SK-N-SH (cell line): ENCODE results near the gene GRPEL2. TPM values are rescaled to one million over a fixed set of nuclear protein-coding genes. Genes with fewer than 3 reads are reported as not detected.

ENCODE experiments used
- CTCF ChIA-PET: fragments of 300-600, 350-600 bp; formaldehyde crosslinking; extraction: SDS; loops from one replicate; lab custom pipeline; 2021; lab: Yijun Ruan, JAX
- POLR2A ChIA-PET: fragments of 350-600 bp; sonication (Branson Sonifier 250); formaldehyde crosslinking; extraction: SDS; loops from one replicate; lab custom pipeline; 2020; ENCODE audit warnings: antibody characterized with exemption, inconsistent platforms; lab: Yijun Ruan, JAX
- DNase-seq: peaks from one replicate; pipeline ENCODE4 v3.0.0; 2012
- H2AFZ ChIP-seq: fragments of 200-600 bp; sonication (generic); 2 replicates; pipeline ENCODE4 v1.8.1; 2016; ENCODE audit warnings: antibody characterized with exemption, mild to moderate bottlenecking, low read depth
- H3F3A ChIP-seq: fragments of 200-600 bp; sonication (generic); replicated peaks from 2 replicates; pipeline ENCODE3; 2016; ENCODE audit warnings: antibody characterized with exemption, mild to moderate bottlenecking; ENCODE audit not compliant: insufficient read depth
- H3K27ac ChIP-seq, 2 experiments: fragments of 200-500 bp in 1 of 2; fragments of 200-600 bp in 1 of 2; sonication (Bioruptor generic) in 1 of 2; sonication (generic), shearing (Covaris generic) in 1 of 2; 2 replicates each; pipeline versions ENCODE4 v1.5.1 to v1.6.1; 2014 to 2016; ENCODE audit warnings: low read depth in 2 of 2, inconsistent platforms in 1 of 2, low read length in 1 of 2, mild to moderate bottlenecking in 1 of 2, mixed read lengths in 1 of 2
- H3K27me3 ChIP-seq: fragments of 200-600 bp; sonication (generic), shearing (Covaris generic); 2 replicates; pipeline ENCODE4 v1.6.1; 2016; ENCODE audit warnings: mixed run types; ENCODE audit not compliant: insufficient read depth
- H3K36me3 ChIP-seq, 2 experiments: fragments of 200-500 bp in 1 of 2; fragments of 200-600 bp in 1 of 2; sonication (Bioruptor generic) in 1 of 2; sonication (generic) in 1 of 2; replicated peaks in 1 of 2; 2 replicates each; pipeline versions ENCODE3 to v1.5.1; 2014 to 2016; ENCODE audit warnings: low read length in 1 of 2, mild to moderate bottlenecking in 1 of 2; ENCODE audit not compliant: insufficient read depth in 2 of 2, control insufficient read depth in 1 of 2
- H3K4me1 ChIP-seq, 2 experiments: fragments of 200-500 bp in 1 of 2; fragments of 200-600 bp in 1 of 2; sonication (Bioruptor generic) in 1 of 2; sonication (generic), shearing (Covaris generic) in 1 of 2; 2 replicates each; pipeline versions ENCODE4 v1.5.1 to v1.6.1; 2014 to 2016; ENCODE audit warnings: low read depth in 1 of 2, low read length in 1 of 2, mixed run types in 1 of 2; ENCODE audit not compliant: insufficient read depth in 2 of 2, control insufficient read depth in 1 of 2
- H3K4me2 ChIP-seq: fragments of 200-600 bp; sonication (generic), shearing (Covaris generic); 2 replicates; pipeline ENCODE4 v1.6.1; 2017; ENCODE audit warnings: mixed run types
- H3K4me3 ChIP-seq, 2 experiments: fragments of 200-500 bp in 1 of 2; fragments of 200-600 bp in 1 of 2; sonication (Bioruptor generic) in 1 of 2; sonication (generic), shearing (Covaris generic) in 1 of 2; 2 replicates each; pipeline versions ENCODE4 v1.5.1 to v1.8.1; 2014 to 2016; ENCODE audit warnings: low read depth in 2 of 2, inconsistent platforms in 1 of 2, low read length in 1 of 2, mild to moderate bottlenecking in 1 of 2, mixed read lengths in 1 of 2, moderate library complexity in 1 of 2
- H3K79me2 ChIP-seq: fragments of 200-600 bp; sonication (generic); 2 replicates; pipeline ENCODE4 v1.8.1; 2017; ENCODE audit warnings: mild to moderate bottlenecking; ENCODE audit not compliant: insufficient read depth
- H3K9ac ChIP-seq: fragments of 200-600 bp; sonication (generic); 2 replicates; pipeline ENCODE4 v1.6.1; 2017; ENCODE audit warnings: mixed run types
- H3K9me2 ChIP-seq: fragments of 200-600 bp; sonication (generic); 2 replicates; pipeline ENCODE4 v1.6.1; 2017; ENCODE audit warnings: mixed run types
- H3K9me3 ChIP-seq: fragments of 200-600 bp; sonication (generic); 2 replicates; pipeline ENCODE4 v1.6.1; 2017; ENCODE audit warnings: mixed run types, mild to moderate bottlenecking, moderate library complexity
- H4K20me1 ChIP-seq: fragments of 200-600 bp; sonication (generic); 2 replicates; pipeline ENCODE4 v1.6.1; 2017; ENCODE audit warnings: mild to moderate bottlenecking, mixed run types; ENCODE audit not compliant: insufficient read depth
- ELF1 ChIP-seq: IDR thresholded peaks from 2 replicates; pipeline ENCODE4 v1.4.0; 2012
- FOXM1 ChIP-seq: IDR thresholded peaks from 2 replicates; pipeline ENCODE4 v1.4.0; 2012; ENCODE audit warnings: low read depth, mild to moderate bottlenecking
- JUND ChIP-seq: IDR thresholded peaks from 2 replicates; pipeline ENCODE4 v1.4.0; 2012
- NFIC ChIP-seq: IDR thresholded peaks from 2 replicates; pipeline ENCODE4 v1.4.0; 2012; ENCODE audit warnings: borderline replicate concordance
- RCOR1 ChIP-seq: fragments of 150-350 bp; IDR thresholded peaks from 2 replicates; pipeline ENCODE4 v1.6.1; 2017; ENCODE audit warnings: antibody characterized with exemption, low read length
- RXRA ChIP-seq: IDR thresholded peaks from 2 replicates; pipeline ENCODE4 v1.4.0; 2012; ENCODE audit warnings: low read depth, mild to moderate bottlenecking, borderline replicate concordance
- YY1 ChIP-seq: IDR thresholded peaks from 2 replicates; pipeline ENCODE4 v1.4.0; 2012; ENCODE audit warnings: low read depth, mild to moderate bottlenecking
- WGBS: methylation state at CpG from one replicate; pipeline ENCODE4 v1.1.6; 2017; ENCODE audit warnings: low lambda C conversion rate; 5-methylcytosine and 5-hydroxymethylcytosine counted together
- polyA plus RNA-seq, 3 experiments: library from polyadenylated mRNA; depleted of rRNA; stranded (reverse); fragments of >200 nt; gene quantifications; 2 replicates each; pipeline ENCODE4 v1.2.3, GENCODE V29; 2012
- TF ChIP-seq, protein P1 (sequence below): fragments of 150-350 bp; IDR thresholded peaks from 2 replicates; pipeline ENCODE4 v1.6.1; 2016; ENCODE audit warnings: mild to moderate bottlenecking, low read depth, low read length
- TF ChIP-seq, protein P2 (sequence below): IDR thresholded peaks from 2 replicates; pipeline ENCODE4 v1.6.1; 2012; ENCODE audit warnings: mild to moderate bottlenecking, low read depth, low read length, moderate library complexity
- TF ChIP-seq, protein P3 (sequence below): IDR thresholded peaks from 2 replicates; pipeline ENCODE4 v1.4.0; 2012; ENCODE audit warnings: low read depth, borderline replicate concordance
- TF ChIP-seq, protein P4 (sequence below): IDR thresholded peaks from 2 replicates; pipeline ENCODE4 v1.4.0; 2012; ENCODE audit warnings: low read depth, borderline replicate concordance

Gene GRPEL2
- polyA plus RNA-seq, 1 of the 3 experiments (the other 2 are of a cell fraction): 4.6 TPM

DNA sequence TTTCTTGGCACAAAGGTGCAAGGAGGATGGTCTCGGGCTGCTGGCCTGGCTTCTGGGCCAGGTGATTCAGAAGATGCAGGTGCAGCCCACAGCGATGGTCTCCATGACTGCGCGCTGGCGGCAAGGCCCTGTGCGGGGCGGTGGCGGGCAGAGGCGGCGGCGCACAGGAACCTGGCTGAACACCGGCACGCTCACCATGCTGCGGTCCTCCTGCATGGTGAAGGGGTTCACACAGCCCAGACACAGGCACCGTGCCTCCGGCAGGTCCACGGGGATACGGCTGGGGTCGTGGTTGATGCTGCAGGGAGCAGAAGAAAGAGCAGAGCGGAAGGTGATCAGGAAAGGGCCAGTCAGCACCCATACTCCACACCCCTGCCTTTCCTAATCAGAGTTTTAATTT lies 29.0 kb downstream of the GRPEL2 start:
- Histone ChIP-seq H3K27me3 (no peaks in the 10 kb centered on the region), H3K79me2 (no peaks in the 10 kb centered on the region), H3K4me1 (peaks cover 0 to 9% of the 10 kb centered on the region in 2 experiments; a peak in 1 of 4 replicates), H3K9me3 (no peaks in the 10 kb centered on the region), H3K4me2 (no peak overlapping the region), H3K9me2 (no peaks in the 10 kb centered on the region), H4K20me1 (no peaks in the 10 kb centered on the region), H3K9ac (no peak overlapping the region), H3K36me3 (no peaks in the 10 kb centered on the region), H3K27ac (no peak overlapping the region), H3F3A (no peaks in the 10 kb centered on the region), H2AFZ (no peak overlapping the region), H3K4me3 (no peak overlapping the region)
- ChIA-PET CTCF (interaction anchor here (1.4 to 41.4 kb wide), 7 partner anchors 8 to 191 kb away, joined by 4 to 1751 read pairs (median 29); partner anchors contain the start of gene IL17B), POLR2A (interaction anchor here (1.3 kb wide), 1 partner anchor 12 kb away, joined by 3 read pairs; no protein-coding TSS in a partner anchor)
- DNase-seq: peak; percentile 6
- TF ChIP-seq NFIC (no peak), RCOR1 (no peak), ELF1 (no peak), FOXM1 (no peak), YY1 (no peak)
- TF ChIP-seq, protein P1, sequence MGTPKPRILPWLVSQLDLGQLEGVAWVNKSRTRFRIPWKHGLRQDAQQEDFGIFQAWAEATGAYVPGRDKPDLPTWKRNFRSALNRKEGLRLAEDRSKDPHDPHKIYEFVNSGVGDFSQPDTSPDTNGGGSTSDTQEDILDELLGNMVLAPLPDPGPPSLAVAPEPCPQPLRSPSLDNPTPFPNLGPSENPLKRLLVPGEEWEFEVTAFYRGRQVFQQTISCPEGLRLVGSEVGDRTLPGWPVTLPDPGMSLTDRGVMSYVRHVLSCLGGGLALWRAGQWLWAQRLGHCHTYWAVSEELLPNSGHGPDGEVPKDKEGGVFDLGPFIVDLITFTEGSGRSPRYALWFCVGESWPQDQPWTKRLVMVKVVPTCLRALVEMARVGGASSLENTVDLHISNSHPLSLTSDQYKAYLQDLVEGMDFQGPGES: no peak
- TF ChIP-seq, protein P2, sequence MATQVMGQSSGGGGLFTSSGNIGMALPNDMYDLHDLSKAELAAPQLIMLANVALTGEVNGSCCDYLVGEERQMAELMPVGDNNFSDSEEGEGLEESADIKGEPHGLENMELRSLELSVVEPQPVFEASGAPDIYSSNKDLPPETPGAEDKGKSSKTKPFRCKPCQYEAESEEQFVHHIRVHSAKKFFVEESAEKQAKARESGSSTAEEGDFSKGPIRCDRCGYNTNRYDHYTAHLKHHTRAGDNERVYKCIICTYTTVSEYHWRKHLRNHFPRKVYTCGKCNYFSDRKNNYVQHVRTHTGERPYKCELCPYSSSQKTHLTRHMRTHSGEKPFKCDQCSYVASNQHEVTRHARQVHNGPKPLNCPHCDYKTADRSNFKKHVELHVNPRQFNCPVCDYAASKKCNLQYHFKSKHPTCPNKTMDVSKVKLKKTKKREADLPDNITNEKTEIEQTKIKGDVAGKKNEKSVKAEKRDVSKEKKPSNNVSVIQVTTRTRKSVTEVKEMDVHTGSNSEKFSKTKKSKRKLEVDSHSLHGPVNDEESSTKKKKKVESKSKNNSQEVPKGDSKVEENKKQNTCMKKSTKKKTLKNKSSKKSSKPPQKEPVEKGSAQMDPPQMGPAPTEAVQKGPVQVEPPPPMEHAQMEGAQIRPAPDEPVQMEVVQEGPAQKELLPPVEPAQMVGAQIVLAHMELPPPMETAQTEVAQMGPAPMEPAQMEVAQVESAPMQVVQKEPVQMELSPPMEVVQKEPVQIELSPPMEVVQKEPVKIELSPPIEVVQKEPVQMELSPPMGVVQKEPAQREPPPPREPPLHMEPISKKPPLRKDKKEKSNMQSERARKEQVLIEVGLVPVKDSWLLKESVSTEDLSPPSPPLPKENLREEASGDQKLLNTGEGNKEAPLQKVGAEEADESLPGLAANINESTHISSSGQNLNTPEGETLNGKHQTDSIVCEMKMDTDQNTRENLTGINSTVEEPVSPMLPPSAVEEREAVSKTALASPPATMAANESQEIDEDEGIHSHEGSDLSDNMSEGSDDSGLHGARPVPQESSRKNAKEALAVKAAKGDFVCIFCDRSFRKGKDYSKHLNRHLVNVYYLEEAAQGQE: no peak
- TF ChIP-seq, protein P3, sequence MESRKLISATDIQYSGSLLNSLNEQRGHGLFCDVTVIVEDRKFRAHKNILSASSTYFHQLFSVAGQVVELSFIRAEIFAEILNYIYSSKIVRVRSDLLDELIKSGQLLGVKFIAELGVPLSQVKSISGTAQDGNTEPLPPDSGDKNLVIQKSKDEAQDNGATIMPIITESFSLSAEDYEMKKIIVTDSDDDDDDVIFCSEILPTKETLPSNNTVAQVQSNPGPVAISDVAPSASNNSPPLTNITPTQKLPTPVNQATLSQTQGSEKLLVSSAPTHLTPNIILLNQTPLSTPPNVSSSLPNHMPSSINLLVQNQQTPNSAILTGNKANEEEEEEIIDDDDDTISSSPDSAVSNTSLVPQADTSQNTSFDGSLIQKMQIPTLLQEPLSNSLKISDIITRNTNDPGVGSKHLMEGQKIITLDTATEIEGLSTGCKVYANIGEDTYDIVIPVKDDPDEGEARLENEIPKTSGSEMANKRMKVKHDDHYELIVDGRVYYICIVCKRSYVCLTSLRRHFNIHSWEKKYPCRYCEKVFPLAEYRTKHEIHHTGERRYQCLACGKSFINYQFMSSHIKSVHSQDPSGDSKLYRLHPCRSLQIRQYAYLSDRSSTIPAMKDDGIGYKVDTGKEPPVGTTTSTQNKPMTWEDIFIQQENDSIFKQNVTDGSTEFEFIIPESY: no peak
- WGBS: 89% methylated on average over 7 of the region's 20 CpGs

DNA sequence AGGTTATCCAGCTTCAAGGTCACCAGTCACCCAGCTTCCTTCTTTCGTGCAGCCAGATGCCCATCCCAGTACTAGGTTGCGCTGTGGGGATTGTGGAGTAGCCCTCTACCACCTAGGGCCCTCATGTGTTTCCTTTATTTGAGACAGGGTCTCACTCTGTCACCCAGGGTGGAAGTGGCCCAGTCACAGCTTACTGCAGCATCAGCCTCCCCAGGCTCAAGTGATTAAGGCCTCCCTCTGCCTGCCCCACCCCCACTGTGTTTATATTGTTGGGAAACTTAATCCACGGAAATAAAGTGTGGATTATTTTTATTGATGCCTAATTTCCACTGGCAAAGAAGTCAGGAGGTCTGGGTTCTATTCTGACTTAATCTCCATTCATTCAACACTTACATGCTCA lies 29.5 kb downstream of the GRPEL2 start:
- no peaks in the 10 kb centered on the region for H3K36me3 ChIP-seq
- WGBS: 33% methylated on average over 1 of the region's 3 CpGs
- no peaks in the 10 kb centered on the region for H4K20me1 ChIP-seq
- no peaks in the 10 kb centered on the region for H3K9me3 ChIP-seq
- POLR2A ChIA-PET: interaction anchor here (1.3 kb wide), 1 partner anchor 12 kb away, joined by 3 read pairs; no protein-coding TSS in a partner anchor
- no peaks in the 10 kb centered on the region for H3K27me3 ChIP-seq
- H3K79me2 ChIP-seq: no peaks in the 10 kb centered on the region
- no peak overlapping the region for H3K4me2 ChIP-seq
- CTCF ChIA-PET: interaction anchor here (1.4 to 41.4 kb wide), 4 partner anchors 8 to 109 kb away, joined by 4 to 1751 read pairs (median 58); no protein-coding TSS in a partner anchor
- peaks cover 0 to 12% of the 10 kb centered on the region in 2 experiments; a peak in 1 of 4 replicates for H3K4me1 ChIP-seq
- peak; percentile 17 for DNase-seq
- TF ChIP-seq RXRA (no peak), YY1 (no peak), JUND (no peak)
- TF ChIP-seq, protein P4, sequence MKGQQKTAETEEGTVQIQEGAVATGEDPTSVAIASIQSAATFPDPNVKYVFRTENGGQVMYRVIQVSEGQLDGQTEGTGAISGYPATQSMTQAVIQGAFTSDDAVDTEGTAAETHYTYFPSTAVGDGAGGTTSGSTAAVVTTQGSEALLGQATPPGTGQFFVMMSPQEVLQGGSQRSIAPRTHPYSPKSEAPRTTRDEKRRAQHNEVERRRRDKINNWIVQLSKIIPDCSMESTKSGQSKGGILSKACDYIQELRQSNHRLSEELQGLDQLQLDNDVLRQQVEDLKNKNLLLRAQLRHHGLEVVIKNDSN: no peak
- H3K27ac ChIP-seq: no peak overlapping the region
- no peak overlapping the region for H3K9ac ChIP-seq
- no peaks in the 10 kb centered on the region for H3K9me2 ChIP-seq
- H3F3A ChIP-seq: no peaks in the 10 kb centered on the region
- H2AFZ ChIP-seq: no peak overlapping the region
- H3K4me3 ChIP-seq: no peak overlapping the region
